SK-N-MC (cell line): ENCODE data around the gene CSNK2B.

Experiments
- EZH2 ChIP-seq: fragments of 200-600 bp; sonication (generic); IDR thresholded peaks from one replicate; pipeline ENCODE4 v1.6.1; 2017; ENCODE audit warnings: antibody characterized with exemption
- POLR2AphosphoS5 ChIP-seq: IDR thresholded peaks from 2 replicates; pipeline ENCODE4 v1.6.1; 2012; ENCODE audit warnings: mild to moderate bottlenecking, low read depth, low read length, borderline replicate concordance

DNA sequence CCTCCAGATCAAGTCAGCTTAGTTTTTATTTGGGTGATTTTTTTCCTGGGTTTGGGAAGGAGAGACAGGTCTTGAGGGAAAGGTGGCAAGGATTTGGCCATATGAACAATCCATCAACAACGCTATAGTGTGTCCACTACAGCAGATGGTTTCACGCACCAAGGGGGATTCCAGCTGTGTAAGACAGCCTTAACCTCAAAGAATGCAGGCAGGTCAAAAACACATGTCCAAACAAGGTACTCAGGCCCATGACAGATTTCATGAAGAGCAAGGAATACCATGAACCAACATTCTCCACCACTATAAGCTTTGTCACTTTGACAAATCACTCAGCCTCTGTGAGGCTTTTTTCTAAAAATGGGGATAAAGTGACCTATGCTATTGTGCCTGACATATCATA, 48.9 kb upstream of the CSNK2B start:
- TF ChIP-seq POLR2AphosphoS5 (no peak), EZH2 (no peak)
